K562 (cell line): ENCODE data around the gene PGD. TPM values are rescaled to one million over a fixed set of nuclear protein-coding genes. Genes with fewer than 3 reads are reported as not detected.

Experiments used
- HDAC1 ChIP-seq, 2 experiments: fragments of 450-650 bp; IDR thresholded peaks; 2 replicates each; pipeline ENCODE4 v1.6.1; 2016 to 2017; ENCODE audit warnings: inconsistent platforms in 1 of 2, mild to moderate bottlenecking in 1 of 2, moderate library complexity in 1 of 2
- HDAC8 ChIP-seq: fragments of 450-650 bp; IDR thresholded peaks from 2 replicates; pipeline ENCODE4 v1.6.1; 2016; ENCODE audit warnings: mild to moderate bottlenecking, missing genetic modification characterization, moderate library complexity, missing compliant biosample characterization
- KAT7 ChIP-seq: sonication (generic); formaldehyde crosslinking; IDR thresholded peaks from 2 replicates; pipeline ENCODE4 v1.8.0; 2022; ENCODE audit warnings: missing genetic modification reagents, mild to moderate bottlenecking, borderline replicate concordance
- LEF1 ChIP-seq: fragments of 450-650 bp; IDR thresholded peaks from 2 replicates; pipeline ENCODE4 v1.6.1; 2016; ENCODE audit warnings: mild to moderate bottlenecking
- SIN3B ChIP-seq: fragments of 450-650 bp; IDR thresholded peaks from 2 replicates; pipeline ENCODE4 v1.6.1; 2017; ENCODE audit warnings: low read depth, mild to moderate bottlenecking, moderate library complexity
- SREBF1 ChIP-seq: fragments of 150-350 bp; IDR thresholded peaks from 2 replicates; pipeline ENCODE4 v1.6.1; 2014; ENCODE audit warnings: antibody characterized with exemption, low read depth, low read length, borderline replicate concordance
- ZC3H4 ChIP-seq: sonication (generic); formaldehyde crosslinking; IDR thresholded peaks from 2 replicates; pipeline ENCODE4 v1.9.0; 2021; ENCODE audit warnings: missing genetic modification reagents, borderline replicate concordance
- ZNF134 ChIP-seq: fragments of 250-450 bp; sonication (Bioruptor Pico); conservative IDR thresholded peaks from 2 replicates; pipeline ENCODE4 v1.4.0; 2020
- polyA plus RNA-seq, 8 experiments: library from polyadenylated mRNA; depleted of rRNA in 4 of 8; stranded (reverse) in 5 of 8; unstranded in 3 of 8; fragments of >200 nt; fragmentation: Nextera tagmentation in 2 of 8; fragmentation: Illumina TruSeq in 1 of 8; extraction: Ambion mirVana in 2 of 8; extraction: Trizol in 1 of 8; gene quantifications; 2 replicates each; pipeline versions ENCODE4 v1.2.1 to v1.2.3, GENCODE V29; 2011 to 2014; ENCODE audit warnings: inconsistent platforms in 1 of 8, missing spikeins in 1 of 8
- total RNA-seq, 7 experiments: library from RNA; depleted of rRNA in 6 of 7; stranded (reverse); fragments of >200 nt in 6 of 7; fragmentation: Illumina TruSeq in 2 of 7; extraction: Trizol in 2 of 7; gene quantifications; 2 replicates each; pipeline versions ENCODE4 v1.2.1 to v1.2.3, GENCODE V29; 2011 to 2021; ENCODE audit warnings: low replicate concordance in 1 of 7
- TF ChIP-seq, protein P1 (sequence below): fragments of 250-450 bp; sonication (Bioruptor Pico); IDR thresholded peaks from 2 replicates; pipeline ENCODE4 v1.8.0; 2022; ENCODE audit warnings: inconsistent platforms, mild to moderate bottlenecking, moderate library complexity, borderline replicate concordance

PGD gene
- total and polyA plus RNA-seq, 9 of the 15 experiments (the other 6 are each of a cell fraction or from before 2014, with no cell fraction given), result 177 to 542 (median 270) TPM

DNA sequence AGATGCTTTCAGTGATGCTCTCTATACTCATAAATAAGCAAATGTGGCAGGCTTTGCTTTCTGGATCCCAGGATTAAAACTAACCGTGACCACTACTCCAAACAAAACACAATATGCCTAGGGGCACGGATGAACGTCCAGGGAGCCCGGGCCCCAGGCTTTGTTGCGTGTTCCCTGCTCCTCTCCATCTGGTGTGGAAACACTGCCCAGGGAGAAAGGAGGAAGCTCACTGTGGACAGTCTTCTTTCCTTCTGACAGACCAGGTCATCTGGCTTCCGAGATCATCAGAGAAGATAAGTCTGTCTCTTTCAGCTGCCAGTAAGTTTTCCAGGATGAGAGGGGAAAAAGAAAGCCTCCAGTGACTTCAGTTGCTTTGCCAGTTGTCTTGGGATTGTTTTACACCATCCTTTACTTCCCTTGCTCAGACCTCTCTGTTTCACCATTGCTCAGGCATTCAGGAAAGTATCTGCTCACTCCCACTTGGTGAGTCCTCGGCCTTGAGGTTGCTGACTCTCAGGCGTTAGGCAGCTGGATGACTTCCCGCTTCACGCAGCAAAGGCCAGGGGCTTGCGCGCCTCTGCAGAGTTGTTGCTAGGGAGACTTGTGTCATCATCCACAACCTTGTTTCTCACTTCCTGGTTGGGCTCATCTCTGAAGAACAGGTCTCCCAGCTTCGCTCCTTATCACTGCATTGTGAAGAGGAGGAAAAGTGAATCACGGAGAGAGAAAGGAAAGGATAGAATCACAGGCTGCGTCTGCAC, 20.6 kb upstream of the PGD start (continued):
- TF ChIP-seq HDAC1 (IDR thresholded peaks at IDR 0.05) (0 out of 4 replicates have a peak, but pooled peaks of 1 of the 2 experiments have one; percentile 29), SIN3B (no peak), HDAC8 (tag) (no peak), KAT7 (CRISPR knock-in tag) (no peak), ZNF134 (CRISPR knock-in tag) (no peak), SREBF1 (no peak), LEF1 (no peak), ZC3H4 (CRISPR knock-in tag) (no peak)
- TF ChIP-seq, protein P1, sequence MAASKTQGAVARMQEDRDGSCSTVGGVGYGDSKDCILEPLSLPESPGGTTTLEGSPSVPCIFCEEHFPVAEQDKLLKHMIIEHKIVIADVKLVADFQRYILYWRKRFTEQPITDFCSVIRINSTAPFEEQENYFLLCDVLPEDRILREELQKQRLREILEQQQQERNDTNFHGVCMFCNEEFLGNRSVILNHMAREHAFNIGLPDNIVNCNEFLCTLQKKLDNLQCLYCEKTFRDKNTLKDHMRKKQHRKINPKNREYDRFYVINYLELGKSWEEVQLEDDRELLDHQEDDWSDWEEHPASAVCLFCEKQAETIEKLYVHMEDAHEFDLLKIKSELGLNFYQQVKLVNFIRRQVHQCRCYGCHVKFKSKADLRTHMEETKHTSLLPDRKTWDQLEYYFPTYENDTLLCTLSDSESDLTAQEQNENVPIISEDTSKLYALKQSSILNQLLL (CRISPR knock-in tag), result no peak
